Vagina (tissue), 2 donors: Measurements from ENCODE around the gene SPTLC1.

ENCODE experiments used
- POLR2A ChIP-seq, 2 donors: fragments of 450-650 bp; IDR thresholded peaks; one replicate each; pipeline ENCODE4 v1.6.1; 2017; ENCODE audit warnings: antibody characterized with exemption in 2 of 2, mild to moderate bottlenecking in 2 of 2, moderate library complexity in 2 of 2
- POLR2AphosphoS5 ChIP-seq, 2 donors: sonication (generic); formaldehyde crosslinking; IDR thresholded peaks; one replicate each; pipeline ENCODE4 v1.9.0; 2017; ENCODE audit warnings: antibody characterized with exemption in 2 of 2, mild to moderate bottlenecking in 2 of 2, low read depth in 1 of 2; ENCODE audit not compliant: insufficient read depth in 1 of 2
- TF ChIP-seq, protein P1 (sequence below), 3 experiments: fragments of 450-650 bp in 2 of 3; fragments of 200-600 bp in 1 of 3; sonication (generic) in 1 of 3; IDR thresholded peaks; one replicate each; pipeline ENCODE4 v1.5.1; 2017 to 2019; ENCODE audit warnings: antibody characterized with exemption in 3 of 3, mild to moderate bottlenecking in 2 of 3, moderate library complexity in 2 of 3

- TF ChIP-seq, protein P1, sequence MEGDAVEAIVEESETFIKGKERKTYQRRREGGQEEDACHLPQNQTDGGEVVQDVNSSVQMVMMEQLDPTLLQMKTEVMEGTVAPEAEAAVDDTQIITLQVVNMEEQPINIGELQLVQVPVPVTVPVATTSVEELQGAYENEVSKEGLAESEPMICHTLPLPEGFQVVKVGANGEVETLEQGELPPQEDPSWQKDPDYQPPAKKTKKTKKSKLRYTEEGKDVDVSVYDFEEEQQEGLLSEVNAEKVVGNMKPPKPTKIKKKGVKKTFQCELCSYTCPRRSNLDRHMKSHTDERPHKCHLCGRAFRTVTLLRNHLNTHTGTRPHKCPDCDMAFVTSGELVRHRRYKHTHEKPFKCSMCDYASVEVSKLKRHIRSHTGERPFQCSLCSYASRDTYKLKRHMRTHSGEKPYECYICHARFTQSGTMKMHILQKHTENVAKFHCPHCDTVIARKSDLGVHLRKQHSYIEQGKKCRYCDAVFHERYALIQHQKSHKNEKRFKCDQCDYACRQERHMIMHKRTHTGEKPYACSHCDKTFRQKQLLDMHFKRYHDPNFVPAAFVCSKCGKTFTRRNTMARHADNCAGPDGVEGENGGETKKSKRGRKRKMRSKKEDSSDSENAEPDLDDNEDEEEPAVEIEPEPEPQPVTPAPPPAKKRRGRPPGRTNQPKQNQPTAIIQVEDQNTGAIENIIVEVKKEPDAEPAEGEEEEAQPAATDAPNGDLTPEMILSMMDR (IDR thresholded peaks at IDR 0.05): no peak
- TF ChIP-seq POLR2AphosphoS5 (IDR thresholded peaks at IDR 0.05; ENCODE audit: insufficient read depth in 1 of 2, low read depth in 1 of 2): no peak
- no peak for TF ChIP-seq POLR2A (IDR thresholded peaks at IDR 0.05)
Measured at GRCh38 chr9:91994422-91994821, 120.8 kb downstream of the SPTLC1 start.
